Fibroblast of the aortic adventitia (primary cell): ENCODE results near the gene CCDC92. TPM values are rescaled to one million over a fixed set of nuclear protein-coding genes. Genes with fewer than 3 reads are reported as not detected.

Source experiments
- DNase-seq: peaks from one replicate; pipeline ENCODE4 v3.0.0-alpha.2; 2010; ENCODE audit warnings: low read depth
- H3K4me3 ChIP-seq: 2 replicates; pipeline ENCODE4 v1.5.1; 2011; ENCODE audit warnings: low read depth, mild to moderate bottlenecking, control low read depth, low read length, moderate library complexity
- total RNA-seq: library from RNA; depleted of rRNA; stranded (reverse); fragments of >200 nt; gene quantifications from 2 replicates; pipeline ENCODE4 v1.2.3, GENCODE V29; 2012; ENCODE audit warnings: low replicate concordance
- TF ChIP-seq, protein P1 (sequence below): IDR thresholded peaks from 2 replicates; pipeline ENCODE4 v1.5.1; 2011; ENCODE audit warnings: mild to moderate bottlenecking, low read length, control low read depth, inconsistent platforms; ENCODE audit not compliant: insufficient read depth

CCDC92 gene
- total RNA-seq, 1 donor = 22.7 TPM

DNA sequence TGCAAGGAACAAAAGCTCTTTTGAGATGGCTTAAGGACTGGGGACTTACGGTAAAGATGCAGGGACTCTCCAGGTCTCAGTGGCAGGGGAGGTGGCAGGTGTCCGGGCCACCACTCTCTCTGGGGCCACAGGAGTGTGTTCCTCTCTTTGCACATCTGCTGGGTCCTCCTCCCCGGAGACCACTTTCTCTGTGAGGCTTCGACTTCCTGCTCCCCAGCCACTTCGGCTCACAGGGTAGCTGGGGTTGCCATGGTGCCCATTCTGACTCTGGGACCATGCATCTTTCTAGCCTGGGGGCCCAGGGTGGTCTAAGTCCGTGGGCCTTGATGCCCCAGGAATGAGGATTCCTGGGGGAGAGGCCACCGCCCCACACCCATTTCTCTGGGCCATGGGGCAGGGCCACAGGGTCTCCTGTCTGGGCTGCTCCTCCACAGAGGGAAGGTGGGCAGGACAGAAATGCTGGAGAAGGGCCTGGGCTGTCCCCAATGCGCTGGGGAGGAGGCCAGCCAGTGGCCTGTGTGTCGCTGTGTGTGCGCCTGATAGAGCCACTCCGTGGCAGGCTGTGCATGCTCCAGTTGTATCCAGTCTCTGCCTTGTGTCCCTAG, 38.5 kb downstream of the CCDC92 start:
- no peak overlapping the region for H3K4me3 ChIP-seq
- DNase-seq = no peak
- TF ChIP-seq, protein P1, sequence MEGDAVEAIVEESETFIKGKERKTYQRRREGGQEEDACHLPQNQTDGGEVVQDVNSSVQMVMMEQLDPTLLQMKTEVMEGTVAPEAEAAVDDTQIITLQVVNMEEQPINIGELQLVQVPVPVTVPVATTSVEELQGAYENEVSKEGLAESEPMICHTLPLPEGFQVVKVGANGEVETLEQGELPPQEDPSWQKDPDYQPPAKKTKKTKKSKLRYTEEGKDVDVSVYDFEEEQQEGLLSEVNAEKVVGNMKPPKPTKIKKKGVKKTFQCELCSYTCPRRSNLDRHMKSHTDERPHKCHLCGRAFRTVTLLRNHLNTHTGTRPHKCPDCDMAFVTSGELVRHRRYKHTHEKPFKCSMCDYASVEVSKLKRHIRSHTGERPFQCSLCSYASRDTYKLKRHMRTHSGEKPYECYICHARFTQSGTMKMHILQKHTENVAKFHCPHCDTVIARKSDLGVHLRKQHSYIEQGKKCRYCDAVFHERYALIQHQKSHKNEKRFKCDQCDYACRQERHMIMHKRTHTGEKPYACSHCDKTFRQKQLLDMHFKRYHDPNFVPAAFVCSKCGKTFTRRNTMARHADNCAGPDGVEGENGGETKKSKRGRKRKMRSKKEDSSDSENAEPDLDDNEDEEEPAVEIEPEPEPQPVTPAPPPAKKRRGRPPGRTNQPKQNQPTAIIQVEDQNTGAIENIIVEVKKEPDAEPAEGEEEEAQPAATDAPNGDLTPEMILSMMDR = no peak

DNA sequence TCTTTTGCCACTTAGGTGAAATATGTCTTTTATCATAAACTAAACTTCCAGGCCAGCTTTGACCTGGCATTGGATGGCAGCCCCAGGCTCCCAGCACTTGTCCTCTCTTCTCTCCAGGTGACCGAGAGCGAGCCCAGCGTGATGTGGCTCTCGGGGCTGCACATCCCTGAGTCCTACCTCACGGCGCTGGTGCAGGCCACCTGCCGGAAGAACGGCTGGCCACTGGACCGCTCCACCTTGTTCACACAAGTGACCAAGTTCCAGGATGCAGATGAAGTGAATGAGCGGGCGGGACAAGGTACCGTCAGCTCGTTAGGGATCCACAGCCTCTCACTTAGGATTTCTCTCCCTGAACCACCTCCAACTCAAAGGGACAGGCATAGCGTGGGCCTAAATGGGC, 39.4 kb downstream of the CCDC92 start:
- TF ChIP-seq, protein P1 = no peak
- no peak overlapping the region for H3K4me3 ChIP-seq

DNA sequence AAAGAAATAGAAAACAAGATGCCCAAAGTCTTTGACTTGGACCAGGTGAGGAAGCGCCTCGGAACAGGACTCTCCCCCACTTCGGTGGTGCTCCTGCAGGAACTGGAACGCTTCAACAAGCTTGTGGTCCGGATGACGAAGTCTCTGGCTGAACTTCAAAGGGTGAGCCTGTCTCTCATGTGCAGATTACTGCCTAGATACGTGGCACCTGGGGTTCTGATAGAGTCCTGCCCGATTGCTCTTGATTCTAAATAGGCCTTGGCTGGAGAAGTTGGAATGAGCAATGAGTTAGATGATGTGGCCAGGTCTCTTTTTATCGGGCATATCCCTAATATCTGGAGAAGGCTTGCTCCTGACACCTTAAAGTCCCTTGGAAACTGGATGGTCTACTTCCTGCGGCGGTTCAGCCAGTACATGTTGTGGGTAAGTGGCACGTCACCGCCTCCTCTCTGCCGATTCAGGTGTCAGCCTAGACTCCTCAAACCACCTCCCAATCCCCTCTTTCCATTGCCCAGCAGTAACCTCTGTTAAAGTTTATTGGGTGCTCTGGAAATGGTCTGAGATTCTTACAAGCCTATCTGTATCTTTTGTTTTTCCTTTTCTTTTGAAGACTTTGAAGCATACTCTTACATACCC, 40.8 kb downstream of the CCDC92 start:
- TF ChIP-seq, protein P1 = no peak
- no peak for DNase-seq
- H3K4me3 ChIP-seq = no peak overlapping the region

More for the DNA sequence above, 39.4 kb downstream of the CCDC92 start:
- no peak for DNase-seq

DNA sequence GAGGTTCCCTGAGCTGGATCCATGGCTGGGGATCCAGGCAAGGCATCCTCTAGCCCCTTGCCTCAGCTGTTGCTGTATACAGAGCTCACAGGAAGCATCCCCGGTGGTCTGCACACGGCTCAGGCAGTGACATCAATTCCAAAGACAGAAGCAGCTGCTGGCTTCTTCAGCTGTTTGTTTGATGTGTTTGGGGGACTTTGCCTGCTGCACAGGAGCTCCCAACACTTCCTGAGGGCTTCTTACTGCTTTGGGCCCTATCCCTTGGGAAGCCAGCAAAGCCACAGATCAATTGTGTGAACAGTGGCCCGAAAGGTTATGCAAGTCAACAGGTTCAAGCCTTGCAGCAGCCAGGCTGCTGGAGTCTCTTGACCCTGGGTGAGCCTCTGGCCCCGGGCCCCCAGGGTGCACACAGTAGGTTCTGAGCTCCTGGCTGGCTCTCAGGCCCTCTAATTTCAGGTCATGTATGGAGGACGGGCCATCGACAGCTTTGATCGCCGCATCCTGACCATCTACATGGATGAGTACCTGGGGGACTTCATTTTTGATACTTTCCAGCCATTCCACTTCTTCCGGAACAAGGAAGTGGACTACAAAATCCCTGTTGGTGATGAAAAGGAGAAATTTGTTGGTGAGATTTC, 42.6 kb downstream of the CCDC92 start:
- TF ChIP-seq, protein P1 = no peak
- no peak overlapping the region for H3K4me3 ChIP-seq
- no peak for DNase-seq

DNA sequence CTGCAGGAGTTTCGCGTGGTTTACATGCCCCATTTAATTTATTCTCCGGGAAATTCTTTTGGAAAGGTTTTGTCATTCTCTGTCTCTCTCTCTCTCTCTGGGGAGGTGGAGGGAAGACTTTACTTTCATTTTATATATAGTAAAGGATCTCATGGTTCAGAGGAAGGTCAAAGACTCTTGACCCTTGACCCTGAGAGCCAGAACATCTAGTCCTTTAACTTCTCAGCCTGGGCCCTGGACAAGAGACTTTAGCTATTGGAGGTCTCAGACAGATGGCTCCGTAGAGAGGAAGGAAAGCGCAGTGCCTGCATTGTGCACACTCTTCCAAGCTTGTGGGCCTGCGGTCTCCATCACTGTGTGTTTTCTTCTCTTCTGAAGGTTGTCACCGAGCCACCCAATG, 43.7 kb downstream of the CCDC92 start:
- H3K4me3 ChIP-seq = no peak overlapping the region
- TF ChIP-seq, protein P1 = no peak
- DNase-seq = no peak

DNA sequence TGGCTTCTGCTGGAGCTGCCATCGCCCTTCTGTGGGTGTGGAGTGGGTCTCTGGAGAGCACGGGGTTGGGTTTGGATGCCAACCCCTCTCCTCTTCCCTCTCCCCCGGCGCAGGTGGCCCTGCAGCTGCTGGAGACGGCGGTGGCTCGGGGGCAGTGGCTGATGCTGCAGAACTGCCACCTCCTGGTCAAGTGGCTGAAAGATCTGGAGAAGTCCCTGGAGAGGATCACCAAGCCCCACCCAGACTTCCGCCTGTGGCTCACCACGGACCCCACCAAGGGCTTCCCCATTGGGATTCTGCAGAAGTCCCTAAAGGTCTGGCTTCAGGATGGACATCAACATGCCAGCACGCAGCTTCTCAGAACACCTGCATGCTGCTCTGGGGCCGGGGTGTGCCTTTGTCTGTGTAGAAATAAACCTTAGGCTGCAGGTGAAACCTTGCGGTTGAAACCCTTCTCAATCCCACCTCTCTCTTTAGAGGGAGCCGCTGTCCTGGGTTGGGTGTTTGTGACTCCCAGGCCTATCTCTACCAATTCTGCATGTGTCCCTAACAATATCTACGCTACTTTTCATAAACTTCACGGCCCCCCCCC, 44.3 kb downstream of the CCDC92 start:
- TF ChIP-seq, protein P1 = no peak

More for the DNA sequence above, 44.3 kb downstream of the CCDC92 start:
- H3K4me3 ChIP-seq = no peak overlapping the region
- no peak for DNase-seq
